ENCODE results near the gene CLMP.

Gene CLMP

DNA sequence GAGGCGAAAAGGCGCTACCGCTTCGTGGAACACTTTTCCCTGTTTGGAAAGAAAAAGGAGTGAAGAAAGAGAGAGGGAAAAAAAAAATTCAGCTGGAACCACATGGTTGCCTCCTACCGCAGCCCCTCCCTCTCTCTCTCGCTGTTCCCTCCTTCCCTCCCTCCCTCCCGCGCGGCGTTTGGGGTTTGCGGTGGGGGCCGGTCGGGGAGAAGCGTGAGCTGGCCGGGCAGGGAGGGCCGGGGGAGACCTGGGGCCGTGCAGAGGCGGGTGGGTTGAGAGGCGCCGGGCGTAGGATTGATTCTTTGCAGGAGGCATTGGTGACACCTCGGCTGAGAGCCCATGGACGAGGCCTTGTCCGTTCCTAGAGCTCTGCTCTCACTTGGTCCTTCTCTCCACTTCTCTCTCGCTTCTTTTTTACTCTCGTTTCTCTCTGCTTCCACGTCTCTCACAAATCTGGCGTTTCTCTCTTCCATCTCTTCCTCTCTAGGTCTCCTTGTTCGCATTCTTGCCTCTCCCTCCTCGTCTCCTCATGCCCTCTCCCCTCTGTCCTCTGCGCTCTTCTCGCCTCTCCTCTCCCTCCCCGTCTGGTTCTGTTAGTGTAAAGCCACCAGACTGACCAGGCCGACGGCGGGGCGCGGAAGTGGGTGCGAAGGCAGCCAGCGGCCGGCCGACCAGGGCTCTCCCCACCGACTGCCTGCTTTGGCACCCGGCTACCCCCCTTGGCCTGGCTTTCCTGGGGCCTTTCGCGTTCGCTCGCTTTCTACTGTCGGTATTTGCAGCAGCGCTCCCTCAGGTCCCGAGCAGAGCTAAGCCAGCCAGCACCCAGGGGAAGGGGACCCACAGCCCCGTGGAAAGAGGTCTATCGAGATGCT, at the start of gene CLMP:
CLMP (minus strand) TSS at position 61 of the 872 bp plus-strand sequence. CDS start 308 bp downstream, outside the sequence.
- H3K9me3 Mint-ChIP-seq = no peaks in the 10 kb centered on the region
- peaks cover 10% of the 10 kb centered on the region for H3K4me1 Mint-ChIP-seq
- peaks cover 61% of the 10 kb centered on the region for H3K27me3 Mint-ChIP-seq
- peak; percentile 18 for ATAC-seq
- H3K36me3 Mint-ChIP-seq = no peaks in the 10 kb centered on the region
- H3K4me3 Mint-ChIP-seq = peak within 1 kb of the TSS; percentile 27
- no peak within 1 kb of the TSS for H3K27ac Mint-ChIP-seq

DNA sequence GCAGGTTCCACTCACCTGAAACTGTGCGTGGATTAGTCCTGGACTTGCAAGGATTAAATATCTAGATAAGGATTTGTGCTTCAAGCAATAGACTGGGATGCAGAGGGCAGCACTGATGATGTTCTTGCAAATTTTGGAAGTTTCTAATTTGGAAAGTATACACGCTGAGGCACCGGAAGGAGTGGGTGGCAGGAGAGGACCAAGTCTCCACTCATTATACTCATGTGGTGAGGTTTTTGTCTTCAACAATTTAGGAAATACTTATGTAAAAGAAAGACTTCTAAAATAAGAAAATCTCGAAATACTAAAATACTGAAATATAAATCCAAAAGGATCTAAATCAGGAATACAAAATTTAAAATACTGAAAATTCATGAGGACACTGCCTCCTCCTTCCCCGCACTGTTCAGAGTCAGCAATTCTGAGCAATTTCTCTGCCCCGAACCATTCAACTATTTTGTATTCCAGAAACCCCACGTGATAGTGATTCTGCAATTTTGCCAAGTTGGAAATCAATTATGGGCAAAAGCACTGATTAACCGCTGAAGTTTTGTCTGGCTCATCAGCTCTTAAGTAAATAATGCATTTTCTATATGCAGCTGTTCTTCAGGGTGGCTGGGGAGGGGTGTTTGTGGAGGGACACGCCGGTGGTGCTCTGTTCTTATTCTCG, 47.0 kb upstream of the CLMP start:
- no peaks in the 10 kb centered on the region for H3K36me3 Mint-ChIP-seq
- no peaks in the 10 kb centered on the region for H3K9me3 Mint-ChIP-seq
- no peak overlapping the region for H3K27ac Mint-ChIP-seq
- H3K4me1 Mint-ChIP-seq = peaks cover 2% of the 10 kb centered on the region
- no peak for ATAC-seq
- H3K27me3 Mint-ChIP-seq = peaks cover 3% of the 10 kb centered on the region
- H3K4me3 Mint-ChIP-seq = no peak overlapping the region

- H3K36me3 Mint-ChIP-seq = no peaks in the 10 kb centered on the region
- no peak overlapping the region for H3K4me3 Mint-ChIP-seq
- H3K27ac Mint-ChIP-seq = no peak overlapping the region
- H3K4me1 Mint-ChIP-seq = no peaks in the 10 kb centered on the region
- no peaks in the 10 kb centered on the region for H3K27me3 Mint-ChIP-seq
- ATAC-seq = no peak
- H3K9me3 Mint-ChIP-seq = no peaks in the 10 kb centered on the region
Observed at GRCh38 chr11:123241294-123241693, 46.2 kb upstream of the CLMP start.

- no peak for ATAC-seq
- Mint-ChIP-seq H3K27ac (no peak overlapping the region), H3K27me3 (no peaks in the 10 kb centered on the region), H3K9me3 (no peaks in the 10 kb centered on the region), H3K36me3 (no peaks in the 10 kb centered on the region), H3K4me1 (no peaks in the 10 kb centered on the region), H3K4me3 (no peak overlapping the region)
Observed at GRCh38 chr11:123239191-123240150, 44.4 kb upstream of the CLMP start.

DNA sequence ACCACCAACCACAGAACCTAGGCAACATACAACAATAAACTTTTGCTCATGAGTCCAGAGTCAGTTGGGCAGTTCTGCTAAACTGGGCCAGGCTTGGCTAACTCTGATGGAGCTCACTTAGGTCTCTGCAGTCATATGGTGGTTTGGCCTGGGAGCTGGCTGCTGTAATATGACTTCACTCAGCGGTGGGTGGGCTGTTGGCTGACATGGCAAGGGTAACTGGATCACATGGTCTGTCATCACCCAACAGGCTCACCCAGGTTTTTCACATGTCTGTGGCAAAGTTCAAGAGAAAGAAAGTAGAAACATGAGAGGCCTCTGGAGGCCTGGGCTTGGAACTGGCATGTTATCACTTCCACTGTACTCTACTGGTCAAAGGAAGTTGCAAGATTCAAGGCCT, 43.2 kb upstream of the CLMP start:
- H3K36me3 Mint-ChIP-seq = no peaks in the 10 kb centered on the region
- H3K4me1 Mint-ChIP-seq = peaks cover 5% of the 10 kb centered on the region
- ATAC-seq = peak; percentile 18
- no peak overlapping the region for H3K27ac Mint-ChIP-seq
- H3K9me3 Mint-ChIP-seq = no peaks in the 10 kb centered on the region
- H3K4me3 Mint-ChIP-seq = no peak overlapping the region
- H3K27me3 Mint-ChIP-seq = no peaks in the 10 kb centered on the region

DNA sequence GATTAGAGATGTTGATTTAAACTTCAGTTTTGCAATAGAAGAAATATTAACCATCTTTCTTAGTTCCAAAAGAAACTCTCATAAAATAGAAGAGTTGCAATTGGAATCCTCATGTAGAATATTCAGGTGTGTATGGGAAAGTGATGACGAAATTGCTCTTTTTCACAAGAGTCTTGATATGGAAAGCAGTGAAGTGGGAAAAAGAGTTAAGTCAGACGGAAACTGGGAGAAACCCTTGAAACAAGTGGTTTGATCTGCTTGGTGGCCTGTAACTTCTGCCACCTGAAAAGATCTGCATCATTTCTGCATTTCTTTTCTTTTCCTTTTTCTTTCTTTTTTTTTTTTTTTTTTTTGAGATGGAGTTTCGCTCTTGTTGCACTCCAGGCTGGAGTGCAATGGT, 41.8 kb upstream of the CLMP start:
- Mint-ChIP-seq H3K27ac (no peak overlapping the region), H3K9me3 (no peaks in the 10 kb centered on the region), H3K27me3 (no peaks in the 10 kb centered on the region), H3K4me1 (peaks cover 12% of the 10 kb centered on the region), H3K36me3 (no peaks in the 10 kb centered on the region), H3K4me3 (no peak overlapping the region)
- no peak for ATAC-seq

GRCh38 chr11:123235656-123236261, 40.7 kb upstream of the CLMP start:
- Mint-ChIP-seq H3K9me3 (no peaks in the 10 kb centered on the region), H3K36me3 (no peaks in the 10 kb centered on the region), H3K4me3 (no peak overlapping the region), H3K27me3 (no peaks in the 10 kb centered on the region), H3K27ac (no peak overlapping the region), H3K4me1 (peaks cover 12% of the 10 kb centered on the region)
- no peak for ATAC-seq

GRCh38 chr11:123235117-123235655, 40.1 kb upstream of the CLMP start:
- ATAC-seq = no peak
- no peaks in the 10 kb centered on the region for H3K9me3 Mint-ChIP-seq
- no peak overlapping the region for H3K4me3 Mint-ChIP-seq
- no peaks in the 10 kb centered on the region for H3K36me3 Mint-ChIP-seq
- H3K27me3 Mint-ChIP-seq = no peaks in the 10 kb centered on the region
- no peak overlapping the region for H3K27ac Mint-ChIP-seq
- H3K4me1 Mint-ChIP-seq = peaks cover 12% of the 10 kb centered on the region

GRCh38 chr11:123233975-123234334, 38.9 kb upstream of the CLMP start:
- Mint-ChIP-seq H3K4me3 (no peak overlapping the region), H3K4me1 (peaks cover 12% of the 10 kb centered on the region), H3K27me3 (no peaks in the 10 kb centered on the region), H3K9me3 (no peaks in the 10 kb centered on the region), H3K27ac (no peak overlapping the region), H3K36me3 (no peaks in the 10 kb centered on the region)
- ATAC-seq = no peak

GRCh38 chr11:123233280-123233974, 38.4 kb upstream of the CLMP start:
- H3K27ac Mint-ChIP-seq = no peak overlapping the region
- no peaks in the 10 kb centered on the region for H3K27me3 Mint-ChIP-seq
- no peaks in the 10 kb centered on the region for H3K9me3 Mint-ChIP-seq
- ATAC-seq = no peak
- H3K4me3 Mint-ChIP-seq = no peak overlapping the region
- peaks cover 12% of the 10 kb centered on the region for H3K4me1 Mint-ChIP-seq
- no peaks in the 10 kb centered on the region for H3K36me3 Mint-ChIP-seq

DNA sequence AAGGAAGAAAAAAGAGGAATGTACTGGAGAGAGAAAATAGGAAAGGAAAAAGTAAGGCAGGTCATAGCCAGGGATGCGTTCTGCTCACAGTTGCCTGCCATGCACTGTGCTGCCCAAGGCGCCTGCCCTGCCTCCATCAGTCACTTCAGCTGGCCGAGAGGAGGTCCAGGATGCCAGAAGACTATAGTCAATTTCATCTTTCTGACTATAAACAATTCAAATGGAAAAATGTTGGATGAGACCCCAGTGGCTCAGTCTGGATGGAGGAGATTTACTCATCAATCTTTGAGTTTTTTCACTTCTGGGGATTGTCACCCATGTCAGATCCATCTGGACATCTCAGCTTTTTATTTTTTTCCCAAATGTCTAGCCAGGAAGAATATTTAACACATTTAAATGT, 36.7 kb upstream of the CLMP start:
- Mint-ChIP-seq H3K36me3 (no peaks in the 10 kb centered on the region), H3K27ac (no peak overlapping the region), H3K4me1 (peaks cover 12% of the 10 kb centered on the region), H3K4me3 (no peak overlapping the region), H3K27me3 (no peaks in the 10 kb centered on the region), H3K9me3 (no peaks in the 10 kb centered on the region)
- ATAC-seq = no peak

DNA sequence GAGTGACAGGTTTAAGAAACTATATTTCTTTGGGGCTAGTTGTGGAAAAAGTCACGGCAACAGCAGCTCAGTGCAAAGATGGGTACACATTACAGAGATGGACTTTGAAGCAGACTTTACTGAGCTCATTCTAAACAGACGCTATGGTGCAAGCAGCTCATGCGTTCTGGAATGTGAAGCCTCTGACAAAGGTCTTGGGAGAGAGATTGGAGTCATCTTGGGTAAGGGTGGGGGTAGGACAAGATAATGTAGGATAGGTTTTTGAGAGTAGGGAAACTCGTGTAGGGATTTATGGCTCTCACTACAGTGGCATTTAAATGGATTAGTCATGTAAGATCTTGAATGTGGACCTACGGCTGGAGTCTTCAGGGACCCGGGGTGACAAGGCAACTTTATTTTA, 36.2 kb upstream of the CLMP start:
- no peaks in the 10 kb centered on the region for H3K36me3 Mint-ChIP-seq
- H3K9me3 Mint-ChIP-seq = no peaks in the 10 kb centered on the region
- ATAC-seq = no peak
- peaks cover 12% of the 10 kb centered on the region for H3K4me1 Mint-ChIP-seq
- no peak overlapping the region for H3K4me3 Mint-ChIP-seq
- peaks cover 4% of the 10 kb centered on the region for H3K27me3 Mint-ChIP-seq
- H3K27ac Mint-ChIP-seq = no peak overlapping the region

GRCh38 chr11:123230346-123230745, 35.3 kb upstream of the CLMP start:
- H3K4me3 Mint-ChIP-seq = no peak overlapping the region
- no peaks in the 10 kb centered on the region for H3K36me3 Mint-ChIP-seq
- H3K27ac Mint-ChIP-seq = no peak overlapping the region
- H3K4me1 Mint-ChIP-seq = peaks cover 12% of the 10 kb centered on the region
- no peak for ATAC-seq
- no peaks in the 10 kb centered on the region for H3K9me3 Mint-ChIP-seq
- H3K27me3 Mint-ChIP-seq = peaks cover 9% of the 10 kb centered on the region

DNA sequence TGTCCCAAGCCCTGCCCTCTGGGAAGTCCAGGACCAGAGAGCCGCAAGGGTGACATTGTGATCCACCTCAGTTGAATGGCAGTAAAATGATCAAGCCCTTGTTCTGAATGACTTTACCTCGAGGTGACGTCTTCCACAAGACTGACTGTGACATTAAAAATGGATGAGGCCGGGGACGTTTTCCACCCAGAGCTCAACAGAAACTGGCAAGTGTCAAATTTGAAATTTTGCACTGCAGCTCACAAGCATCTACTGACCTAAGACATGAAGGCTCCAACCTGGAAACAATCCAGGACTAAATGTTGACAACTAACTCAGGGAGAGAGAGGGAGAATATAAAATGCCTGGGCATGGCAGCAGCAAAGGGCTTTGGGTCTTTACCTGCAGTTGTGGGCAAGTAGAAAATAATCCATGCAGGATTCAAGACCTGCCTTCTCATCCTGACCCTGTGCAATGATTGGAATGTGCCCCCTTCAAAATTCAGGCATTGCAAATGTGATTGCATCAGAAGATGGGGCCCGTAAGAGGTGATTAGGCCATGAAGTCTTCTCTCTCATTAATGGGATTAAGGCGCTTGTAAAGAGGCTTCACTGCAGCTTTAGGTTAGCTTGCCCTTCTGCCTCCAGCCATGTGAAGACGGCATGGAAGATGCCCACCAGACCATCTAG, 33.6 kb upstream of the CLMP start:
- no peaks in the 10 kb centered on the region for H3K9me3 Mint-ChIP-seq
- ATAC-seq = no peak
- H3K27me3 Mint-ChIP-seq = peaks cover 9% of the 10 kb centered on the region
- H3K4me3 Mint-ChIP-seq = no peak overlapping the region
- no peaks in the 10 kb centered on the region for H3K36me3 Mint-ChIP-seq
- no peak overlapping the region for H3K27ac Mint-ChIP-seq
- peaks cover 10% of the 10 kb centered on the region for H3K4me1 Mint-ChIP-seq

Measured in stimulated activated memory B cell treated with anti-CD40 and anti-IgM and Interleukin-4, amounts not matched to agents 10 μg/mL and 1 μg/mL and 100 μg/mL, for 72 hours (primary cell).